NCI-H446 treated with DMSO at 0.1 percent for 48 hours (cell line): Measurements from ENCODE around the gene TPRG1.

Experiments
- DNase-seq: peaks from one replicate; lab custom pipeline; 2025; lab: John Stamatoyannopoulos, UW

TPRG1 gene

GRCh38 chr3:189282189-189282588, 110.4 kb downstream of the TPRG1 start:
- no peak for DNase-seq

GRCh38 chr3:189282741-189283140, 111.0 kb downstream of the TPRG1 start:
- DNase-seq: no peak

- DNase-seq: no peak
These were observed 114.4 kb downstream of the TPRG1 start for GRCh38 chr3:189286188-189286587.

GRCh38 chr3:189286916-189287315, 115.1 kb downstream of the TPRG1 start:
- no peak for DNase-seq

- no peak for DNase-seq
These were observed 116.8 kb downstream of the TPRG1 start for GRCh38 chr3:189288348-189289235.

GRCh38 chr3:189289251-189289650, 117.5 kb downstream of the TPRG1 start:
- no peak for DNase-seq

- peak; percentile 50 for DNase-seq
These were observed 121.1 kb downstream of the TPRG1 start for GRCh38 chr3:189292667-189293484.

- no peak for DNase-seq
These were observed 122.9 kb downstream of the TPRG1 start for GRCh38 chr3:189294649-189295048.

GRCh38 chr3:189295089-189295488, 123.3 kb downstream of the TPRG1 start:
- DNase-seq: no peak

GRCh38 chr3:189297932-189298331, 126.2 kb downstream of the TPRG1 start:
- no peak for DNase-seq

GRCh38 chr3:189298469-189299375, 127.0 kb downstream of the TPRG1 start:
- DNase-seq: no peak

GRCh38 chr3:189300345-189300744, 128.6 kb downstream of the TPRG1 start:
- DNase-seq: no peak

GRCh38 chr3:189301479-189301878, 129.7 kb downstream of the TPRG1 start:
- DNase-seq: no peak

- no peak for DNase-seq
These were observed 131.8 kb downstream of the TPRG1 start for GRCh38 chr3:189303584-189303983.

- peak; percentile 64 for DNase-seq
These were observed 132.9 kb downstream of the TPRG1 start for GRCh38 chr3:189304465-189305351.

GRCh38 chr3:189305412-189305811, 133.6 kb downstream of the TPRG1 start:
- DNase-seq: no peak

- no peak for DNase-seq
These were observed 136.2 kb downstream of the TPRG1 start for GRCh38 chr3:189307963-189308362.

GRCh38 chr3:189308608-189309007, 136.8 kb downstream of the TPRG1 start:
- DNase-seq: peak; percentile 19

- DNase-seq: no peak
These were observed 137.7 kb downstream of the TPRG1 start for GRCh38 chr3:189309400-189309975.

- DNase-seq: no peak
These were observed 139.8 kb downstream of the TPRG1 start for GRCh38 chr3:189311521-189311920.

- no peak for DNase-seq
These were observed 141.1 kb downstream of the TPRG1 start for GRCh38 chr3:189312866-189313265.
